K562 (cell line): ENCODE results near the gene OR2B2. TPM values are rescaled to one million over a fixed set of nuclear protein-coding genes. Genes with fewer than 3 reads are reported as not detected.

Experiments used
- BDP1 ChIP-seq: IDR thresholded peaks from 3 replicates; pipeline ENCODE4 v1.6.1; 2011; ENCODE audit not compliant: insufficient read length, insufficient read depth
- HNRNPUL1 ChIP-seq: fragments of 200-400 bp; formaldehyde crosslinking; IDR thresholded peaks from 2 replicates; pipeline ENCODE4 v1.6.1; 2017; ENCODE audit warnings: low read length
- MED1 ChIP-seq: sonication (generic); formaldehyde crosslinking; IDR thresholded peaks from 2 replicates; pipeline ENCODE4 v1.8.1; 2023; ENCODE audit warnings: missing genetic modification reagents, borderline replicate concordance
- MYC ChIP-seq, 2 experiments: fragments of 250-450 bp in 1 of 2; sonication (Bioruptor Pico) in 1 of 2; IDR thresholded peaks; 2 replicates each; pipeline versions ENCODE4 v1.5.1 to v1.6.1; 2012 to 2021; ENCODE audit warnings: low read depth in 2 of 2, borderline replicate concordance in 1 of 2, improper control_type of control experiment in 1 of 2, low read length in 1 of 2, mild to moderate bottlenecking in 1 of 2, moderate library complexity in 1 of 2
- SNIP1 ChIP-seq: fragments of 450-650 bp; IDR thresholded peaks from 2 replicates; pipeline ENCODE4 v1.7.1; 2017; ENCODE audit warnings: low read depth, mild to moderate bottlenecking
- THAP12 ChIP-seq: fragments of 250-450 bp; sonication (Bioruptor Pico); IDR thresholded peaks from 2 replicates; pipeline ENCODE4 v1.9.0; 2021; ENCODE audit warnings: mild to moderate bottlenecking, inconsistent platforms
- THRA ChIP-seq: fragments of 450-650 bp; IDR thresholded peaks from 2 replicates; pipeline ENCODE4 v1.6.1; 2017; ENCODE audit warnings: mild to moderate bottlenecking, moderate library complexity
- U2AF1 ChIP-seq: fragments of 200-400 bp; formaldehyde crosslinking; optimal IDR thresholded peaks from 2 replicates; pipeline ENCODE3; 2017; ENCODE audit warnings: mild to moderate bottlenecking, low read depth, low read length, moderate library complexity
- ZFP1 ChIP-seq: fragments of 450-650 bp; formaldehyde crosslinking; IDR thresholded peaks from 2 replicates; pipeline ENCODE4 v1.4.0; 2020; ENCODE audit warnings: mild to moderate bottlenecking, mixed read lengths
- ZNF318 ChIP-seq, 2 experiments: fragments of 450-650 bp; IDR thresholded peaks; 2 replicates each; pipeline ENCODE4 v1.6.1; 2016; ENCODE audit warnings: mild to moderate bottlenecking in 2 of 2, borderline replicate concordance in 1 of 2, low read depth in 1 of 2, moderate library complexity in 1 of 2
- polyA plus RNA-seq, 8 experiments: library from polyadenylated mRNA; depleted of rRNA in 4 of 8; stranded (reverse) in 5 of 8; unstranded in 3 of 8; fragments of >200 nt; fragmentation: Nextera tagmentation in 2 of 8; fragmentation: Illumina TruSeq in 1 of 8; extraction: Ambion mirVana in 2 of 8; extraction: Trizol in 1 of 8; gene quantifications; 2 replicates each; pipeline versions ENCODE4 v1.2.1 to v1.2.3, GENCODE V29; 2011 to 2014; ENCODE audit warnings: inconsistent platforms in 1 of 8, missing spikeins in 1 of 8
- total RNA-seq, 7 experiments: library from RNA; depleted of rRNA in 6 of 7; stranded (reverse); fragments of >200 nt in 6 of 7; fragmentation: Illumina TruSeq in 2 of 7; extraction: Trizol in 2 of 7; gene quantifications; 2 replicates each; pipeline versions ENCODE4 v1.2.1 to v1.2.3, GENCODE V29; 2011 to 2021; ENCODE audit warnings: low replicate concordance in 1 of 7

Gene OR2B2
- total and polyA plus RNA-seq, 9 of the 15 experiments (the other 6 are each of a cell fraction or from before 2014, with no cell fraction given) = 0.24 TPM; not detected in 8

GRCh38 chr6:27902335-27903314 is 9.6 kb downstream of the OR2B2 start (continued):
- peak; percentile 83 for TF ChIP-seq THAP12 (CRISPR knock-in tag)
- TF ChIP-seq BDP1 = peak; percentile 85
- no peak for TF ChIP-seq U2AF1
- peak; percentile 78; the same call in 1 of the 2 replicates for TF ChIP-seq HNRNPUL1
- peak; percentile 63 for TF ChIP-seq MYC (IDR thresholded peaks at IDR 0.05; ENCODE audit: low read depth, low read length)
- TF ChIP-seq MYC (CRISPR knock-in tag; IDR thresholded peaks at IDR 0.05; ENCODE audit: borderline replicate concordance, low read depth) = peak; percentile 87
- peak; percentile 84 for TF ChIP-seq ZFP1 (CRISPR knock-in tag)
- TF ChIP-seq MED1 (CRISPR knock-in tag) = no peak
- 0 out of 2 replicates have a peak, but pooled peaks have one; percentile 29 for TF ChIP-seq SNIP1
- no peak for TF ChIP-seq THRA
- 0 out of 4 replicates have a peak, but pooled peaks of 1 of the 2 experiments have one; percentile 33 for TF ChIP-seq ZNF318 (IDR thresholded peaks at IDR 0.05; ENCODE audit: borderline replicate concordance in 1 of 2, low read depth in 1 of 2)
